Astrocyte (in vitro differentiated cells and primary cell): Measurements from ENCODE around the gene CERS5. TPM values are rescaled to one million over a fixed set of nuclear protein-coding genes. Genes with fewer than 3 reads are reported as not detected.
A peak's percentile ranks its signal among the peaks of the same experiment; 100 is the strongest.

Experiments
- DNase-seq: peaks from one replicate; pipeline ENCODE4 v3.0.0-alpha.2; 2010; ENCODE audit warnings: low read depth
- FAIRE-seq: peaks from 2 replicates; lab custom pipeline; 2011; peaks lifted over from hg19 to GRCh38; lab: Jason Lieb, UNC
- H2AFZ ChIP-seq: 2 replicates; pipeline ENCODE4 v1.6.0; 2012; ENCODE audit warnings: low read depth, low read length, inconsistent platforms
- H3K27ac ChIP-seq: 2 replicates; pipeline ENCODE4 v1.5.1; 2011; ENCODE audit warnings: low read depth, low read length, inconsistent platforms
- H3K27me3 ChIP-seq: 2 replicates; pipeline ENCODE4 v1.6.0; 2011; ENCODE audit warnings: low read length, inconsistent platforms; ENCODE audit not compliant: insufficient read depth
- H3K36me3 ChIP-seq: 2 replicates; pipeline ENCODE4 v1.5.1; 2011; ENCODE audit warnings: low read length, inconsistent platforms; ENCODE audit not compliant: insufficient read depth
- H3K4me1 ChIP-seq: 2 replicates; pipeline ENCODE4 v1.5.1; 2011; ENCODE audit warnings: low read length, inconsistent platforms; ENCODE audit not compliant: insufficient read depth
- H3K4me2 ChIP-seq: 2 replicates; pipeline ENCODE4 v1.6.0; 2012; ENCODE audit warnings: low read length, inconsistent platforms
- H3K4me3 ChIP-seq: 2 replicates; pipeline ENCODE4 v1.5.1; 2011; ENCODE audit warnings: low read depth, mild to moderate bottlenecking, low read length, inconsistent platforms; ENCODE audit not compliant: insufficient read depth
- H3K79me2 ChIP-seq: 2 replicates; pipeline ENCODE4 v1.6.0; 2012; ENCODE audit warnings: mild to moderate bottlenecking, low read length, inconsistent platforms; ENCODE audit not compliant: insufficient read depth
- H3K9ac ChIP-seq: 2 replicates; pipeline ENCODE4 v1.6.0; 2012; ENCODE audit warnings: mild to moderate bottlenecking, low read length, inconsistent platforms
- H3K9me3 ChIP-seq: 2 replicates; pipeline ENCODE4 v1.5.1; 2012; ENCODE audit warnings: low read depth, mild to moderate bottlenecking, low read length, inconsistent platforms; ENCODE audit not compliant: insufficient read depth
- H4K20me1 ChIP-seq: 2 replicates; pipeline ENCODE4 v1.6.0; 2012; ENCODE audit warnings: low read length, inconsistent platforms; ENCODE audit not compliant: insufficient read depth
- H3K27ac Mint-ChIP-seq: one replicate; pipeline ENCODE4 v1.8.0; 2021; ENCODE audit warnings: mild to moderate bottlenecking, mixed read lengths; ENCODE audit not compliant: unreplicated experiment
- H3K27me3 Mint-ChIP-seq: one replicate; pipeline ENCODE4 v1.8.0; 2021; ENCODE audit warnings: low read depth, mixed read lengths; ENCODE audit not compliant: unreplicated experiment
- H3K36me3 Mint-ChIP-seq: one replicate; pipeline ENCODE4 v1.8.0; 2021; ENCODE audit warnings: low read depth, mixed read lengths; ENCODE audit not compliant: unreplicated experiment
- H3K4me1 Mint-ChIP-seq: one replicate; pipeline ENCODE4 v1.8.0; 2021; ENCODE audit warnings: low read depth, mixed read lengths; ENCODE audit not compliant: unreplicated experiment
- H3K4me3 Mint-ChIP-seq: one replicate; pipeline ENCODE4 v1.8.0; 2021; ENCODE audit warnings: mild to moderate bottlenecking, moderate library complexity, mixed read lengths; ENCODE audit not compliant: unreplicated experiment
- H3K9me3 Mint-ChIP-seq: one replicate; pipeline ENCODE4 v1.8.0; 2021; ENCODE audit warnings: mild to moderate bottlenecking, mixed read lengths; ENCODE audit not compliant: unreplicated experiment
- EZH2 ChIP-seq: IDR thresholded peaks from 2 replicates; pipeline ENCODE4 v1.6.1; 2012; ENCODE audit warnings: mild to moderate bottlenecking, low read length, inconsistent platforms; ENCODE audit not compliant: insufficient read depth
- total RNA-seq: library from RNA; stranded (reverse); gene quantifications from 2 replicates; pipeline ENCODE4 v1.2.1, GENCODE V29; 2021
- TF ChIP-seq, protein P1 (sequence below): IDR thresholded peaks from 2 replicates; pipeline ENCODE4 v1.5.1; 2011; ENCODE audit warnings: low read depth, mild to moderate bottlenecking, inconsistent platforms, low read length, moderate library complexity; ENCODE audit not compliant: insufficient read depth

Gene CERS5
- total RNA-seq, 1 donor from 2014 or later: 115 TPM

DNA sequence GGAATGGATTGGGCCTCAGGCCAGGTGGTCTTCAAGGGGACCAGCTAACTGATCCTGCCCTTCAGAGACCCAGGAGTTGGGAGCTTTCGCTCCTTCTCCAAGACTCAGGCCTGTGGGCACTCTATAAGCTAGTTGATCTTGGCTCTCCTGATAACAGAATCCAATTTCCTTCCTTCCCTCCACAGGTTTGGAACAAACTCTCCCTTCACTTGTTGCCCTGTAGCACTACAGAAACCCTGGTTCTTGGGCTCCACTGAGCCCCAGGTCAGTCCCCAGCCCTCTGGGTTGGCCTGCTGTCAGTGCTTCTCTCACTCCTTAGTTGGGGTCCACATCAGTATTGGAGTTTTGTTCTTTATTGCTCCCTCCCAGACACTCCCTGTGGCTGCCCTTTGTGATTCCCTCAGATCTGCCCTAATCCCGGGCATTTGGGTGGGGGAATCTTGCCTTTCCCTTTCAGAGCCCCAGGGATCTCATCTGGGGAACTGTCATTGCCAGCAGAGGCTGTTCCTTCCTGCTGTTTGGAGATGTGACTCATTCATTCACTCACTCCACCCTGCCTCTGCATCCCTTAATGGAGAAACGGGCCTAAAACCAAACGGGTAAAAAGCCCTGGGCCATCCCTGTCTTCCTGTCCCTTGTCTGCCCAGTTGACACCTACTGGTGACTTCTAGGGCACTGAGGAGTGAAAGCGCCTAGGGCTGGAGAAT, 67.7 kb downstream of the CERS5 start:
- peaks cover 30% of the 10 kb centered on the region for H3K36me3 Mint-ChIP-seq
- Histone ChIP-seq H3K9me3 (no peaks in the 10 kb centered on the region), H3K79me2 (no peaks in the 10 kb centered on the region), H2AFZ (no peak overlapping the region), H3K27me3 (no peaks in the 10 kb centered on the region), H3K4me3 (no peak overlapping the region), H3K9ac (peak overlapping the region; percentile 32), H4K20me1 (peaks cover 22% of the 10 kb centered on the region), H3K36me3 (peaks cover 53% of the 10 kb centered on the region), H3K27ac (no peak overlapping the region), H3K4me1 (peaks cover 10% of the 10 kb centered on the region), H3K4me2 (no peak overlapping the region)
- H3K9me3 Mint-ChIP-seq: no peaks in the 10 kb centered on the region
- H3K4me3 Mint-ChIP-seq: no peak overlapping the region
- peaks cover 10% of the 10 kb centered on the region for H3K4me1 Mint-ChIP-seq
- peak overlapping the region; percentile 9 for H3K27ac Mint-ChIP-seq
- H3K27me3 Mint-ChIP-seq: peaks cover under 1% of the 10 kb centered on the region
- TF ChIP-seq, protein P1, sequence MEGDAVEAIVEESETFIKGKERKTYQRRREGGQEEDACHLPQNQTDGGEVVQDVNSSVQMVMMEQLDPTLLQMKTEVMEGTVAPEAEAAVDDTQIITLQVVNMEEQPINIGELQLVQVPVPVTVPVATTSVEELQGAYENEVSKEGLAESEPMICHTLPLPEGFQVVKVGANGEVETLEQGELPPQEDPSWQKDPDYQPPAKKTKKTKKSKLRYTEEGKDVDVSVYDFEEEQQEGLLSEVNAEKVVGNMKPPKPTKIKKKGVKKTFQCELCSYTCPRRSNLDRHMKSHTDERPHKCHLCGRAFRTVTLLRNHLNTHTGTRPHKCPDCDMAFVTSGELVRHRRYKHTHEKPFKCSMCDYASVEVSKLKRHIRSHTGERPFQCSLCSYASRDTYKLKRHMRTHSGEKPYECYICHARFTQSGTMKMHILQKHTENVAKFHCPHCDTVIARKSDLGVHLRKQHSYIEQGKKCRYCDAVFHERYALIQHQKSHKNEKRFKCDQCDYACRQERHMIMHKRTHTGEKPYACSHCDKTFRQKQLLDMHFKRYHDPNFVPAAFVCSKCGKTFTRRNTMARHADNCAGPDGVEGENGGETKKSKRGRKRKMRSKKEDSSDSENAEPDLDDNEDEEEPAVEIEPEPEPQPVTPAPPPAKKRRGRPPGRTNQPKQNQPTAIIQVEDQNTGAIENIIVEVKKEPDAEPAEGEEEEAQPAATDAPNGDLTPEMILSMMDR: no peak
- FAIRE-seq (no peak), DNase-seq (no peak)

DNA sequence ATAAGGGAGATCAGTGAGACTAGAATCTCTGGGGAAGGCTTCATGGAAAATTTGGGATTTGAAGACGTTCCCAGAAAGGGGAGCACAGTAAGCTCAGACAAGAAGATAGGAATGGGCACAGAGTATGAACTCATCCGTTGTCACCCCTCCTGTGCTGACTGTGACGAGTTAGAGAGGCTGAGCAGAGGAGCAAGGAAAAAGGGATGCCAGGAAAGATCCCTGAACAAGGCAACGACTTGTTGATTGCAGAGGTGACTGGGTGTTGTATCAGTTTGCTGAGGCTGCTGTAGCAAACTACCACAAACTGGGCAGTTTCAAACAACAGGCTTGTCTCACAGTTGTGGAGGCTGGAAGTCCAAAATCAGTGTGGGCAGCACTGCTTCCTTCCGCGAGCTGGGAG, 69.2 kb downstream of the CERS5 start:
- Histone ChIP-seq H3K9me3 (no peaks in the 10 kb centered on the region), H3K4me1 (peaks cover 5% of the 10 kb centered on the region), H3K27me3 (no peaks in the 10 kb centered on the region), H3K36me3 (peaks cover 61% of the 10 kb centered on the region), H3K9ac (no peak overlapping the region), H3K4me3 (no peak overlapping the region), H4K20me1 (peaks cover 22% of the 10 kb centered on the region), H3K79me2 (no peaks in the 10 kb centered on the region), H3K4me2 (no peak overlapping the region), H3K27ac (no peak overlapping the region), H2AFZ (no peak overlapping the region)
- peaks cover 10% of the 10 kb centered on the region for H3K4me1 Mint-ChIP-seq
- H3K27ac Mint-ChIP-seq: no peak overlapping the region
- DNase-seq (no peak), FAIRE-seq (no peak)
- H3K27me3 Mint-ChIP-seq: no peaks in the 10 kb centered on the region
- H3K9me3 Mint-ChIP-seq: no peaks in the 10 kb centered on the region
- H3K36me3 Mint-ChIP-seq: peaks cover 34% of the 10 kb centered on the region
- TF ChIP-seq EZH2: no peak
- TF ChIP-seq, protein P1: no peak
- no peak overlapping the region for H3K4me3 Mint-ChIP-seq

DNA sequence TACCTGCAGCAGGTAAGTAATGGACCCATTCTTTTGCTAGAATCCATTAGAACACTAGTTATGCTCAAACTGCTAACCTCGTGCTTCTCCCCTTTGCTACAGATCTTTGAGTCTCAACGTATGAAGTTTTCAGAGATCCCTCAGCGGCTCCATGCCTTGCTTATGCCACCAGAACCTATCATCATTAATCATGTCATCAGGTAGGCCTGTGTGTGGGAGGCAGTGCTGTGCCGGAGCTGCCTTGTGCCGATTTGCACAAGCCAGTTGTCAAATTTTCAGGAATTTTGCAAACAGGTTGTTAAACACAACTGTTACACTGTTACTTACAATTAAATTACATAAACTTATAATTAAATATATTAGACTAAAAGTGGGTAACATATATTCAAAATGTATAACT, 76.8 kb downstream of the CERS5 start:
- FAIRE-seq: no peak
- Histone ChIP-seq H3K4me1 (peaks cover 33% of the 10 kb centered on the region), H3K4me3 (no peak overlapping the region), H3K4me2 (no peak overlapping the region), H4K20me1 (peaks cover 33% of the 10 kb centered on the region), H3K9me3 (no peaks in the 10 kb centered on the region), H3K27me3 (no peaks in the 10 kb centered on the region), H3K79me2 (peaks cover 17% of the 10 kb centered on the region), H3K27ac (no peak overlapping the region), H2AFZ (no peak overlapping the region), H3K36me3 (peaks cover 56% of the 10 kb centered on the region), H3K9ac (no peak overlapping the region)
- Mint-ChIP-seq H3K36me3 (peaks cover 21% of the 10 kb centered on the region), H3K4me1 (peaks cover 21% of the 10 kb centered on the region), H3K4me3 (no peak overlapping the region), H3K9me3 (no peaks in the 10 kb centered on the region), H3K27ac (peak overlapping the region; percentile 66), H3K27me3 (no peaks in the 10 kb centered on the region)
- TF ChIP-seq, protein P1: no peak
- no peak for TF ChIP-seq EZH2
- DNase-seq: no peak
